ENCODE data around the gene GAL3ST2.
"Not testable (repeated sequence)": the region's sequence is repeated elsewhere in the genome, so short reads cannot be mapped to it uniquely, and the experiment has no call there.

Gene GAL3ST2

GRCh38 chr2:241788135-241788534 is 11.5 kb downstream of the GAL3ST2 start (continued):
- no peak for TF ChIP-seq POU6F1 (CRISPR knock-in tag; IDR thresholded peaks at IDR 0.05; ENCODE audit: borderline replicate concordance, low read depth)
- no peak for TF ChIP-seq CSRNP3 (CRISPR knock-in tag; IDR thresholded peaks at IDR 0.05)
- TF ChIP-seq RARB (CRISPR knock-in tag; IDR thresholded peaks at IDR 0.05) = no peak
- TF ChIP-seq, protein P1, sequence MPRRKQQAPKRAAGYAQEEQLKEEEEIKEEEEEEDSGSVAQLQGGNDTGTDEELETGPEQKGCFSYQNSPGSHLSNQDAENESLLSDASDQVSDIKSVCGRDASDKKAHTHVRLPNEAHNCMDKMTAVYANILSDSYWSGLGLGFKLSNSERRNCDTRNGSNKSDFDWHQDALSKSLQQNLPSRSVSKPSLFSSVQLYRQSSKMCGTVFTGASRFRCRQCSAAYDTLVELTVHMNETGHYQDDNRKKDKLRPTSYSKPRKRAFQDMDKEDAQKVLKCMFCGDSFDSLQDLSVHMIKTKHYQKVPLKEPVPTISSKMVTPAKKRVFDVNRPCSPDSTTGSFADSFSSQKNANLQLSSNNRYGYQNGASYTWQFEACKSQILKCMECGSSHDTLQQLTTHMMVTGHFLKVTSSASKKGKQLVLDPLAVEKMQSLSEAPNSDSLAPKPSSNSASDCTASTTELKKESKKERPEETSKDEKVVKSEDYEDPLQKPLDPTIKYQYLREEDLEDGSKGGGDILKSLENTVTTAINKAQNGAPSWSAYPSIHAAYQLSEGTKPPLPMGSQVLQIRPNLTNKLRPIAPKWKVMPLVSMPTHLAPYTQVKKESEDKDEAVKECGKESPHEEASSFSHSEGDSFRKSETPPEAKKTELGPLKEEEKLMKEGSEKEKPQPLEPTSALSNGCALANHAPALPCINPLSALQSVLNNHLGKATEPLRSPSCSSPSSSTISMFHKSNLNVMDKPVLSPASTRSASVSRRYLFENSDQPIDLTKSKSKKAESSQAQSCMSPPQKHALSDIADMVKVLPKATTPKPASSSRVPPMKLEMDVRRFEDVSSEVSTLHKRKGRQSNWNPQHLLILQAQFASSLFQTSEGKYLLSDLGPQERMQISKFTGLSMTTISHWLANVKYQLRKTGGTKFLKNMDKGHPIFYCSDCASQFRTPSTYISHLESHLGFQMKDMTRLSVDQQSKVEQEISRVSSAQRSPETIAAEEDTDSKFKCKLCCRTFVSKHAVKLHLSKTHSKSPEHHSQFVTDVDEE (CRISPR knock-in tag; IDR thresholded peaks at IDR 0.05) = no peak

DNA sequence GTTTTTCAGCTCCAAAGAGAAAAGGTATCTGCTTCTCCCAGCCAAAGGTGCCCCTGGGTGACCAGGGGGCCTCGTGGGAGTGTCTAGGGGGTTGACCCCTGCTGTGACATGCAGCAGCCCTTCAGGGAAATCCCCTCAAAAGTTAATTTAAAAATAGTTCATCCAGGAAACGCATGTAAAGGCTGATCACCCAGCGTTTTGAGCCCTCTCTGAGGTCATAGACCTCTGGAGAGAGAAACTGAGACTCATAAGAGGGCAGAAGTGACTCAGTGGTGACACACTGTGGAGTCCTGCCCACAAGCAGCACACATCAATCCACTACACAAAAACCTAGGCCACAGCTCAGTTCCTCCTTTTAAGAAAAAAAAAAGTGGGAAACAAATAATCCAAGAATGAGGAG is 11.9 kb downstream of the GAL3ST2 start:
- TF ChIP-seq, protein P1 (CRISPR knock-in tag; IDR thresholded peaks at IDR 0.05) = no peak
- TF ChIP-seq OSR1 (CRISPR knock-in tag; IDR thresholded peaks at IDR 0.05) (no peak), CSRNP3 (CRISPR knock-in tag; IDR thresholded peaks at IDR 0.05) (no peak), ZFP30 (CRISPR knock-in tag; IDR thresholded peaks at IDR 0.05) (no peak), RARB (CRISPR knock-in tag; IDR thresholded peaks at IDR 0.05) (no peak), ESRRG (CRISPR knock-in tag; IDR thresholded peaks at IDR 0.05) (no peak), ARNTL (CRISPR knock-in tag; IDR thresholded peaks at IDR 0.05; ENCODE audit: borderline replicate concordance, low read depth) (no peak)
- ATAC-seq = no peak

- ATAC-seq = not testable (repeated sequence)
Measured at GRCh38 chr2:241791385-241791784, 14.8 kb downstream of the GAL3ST2 start.

DNA sequence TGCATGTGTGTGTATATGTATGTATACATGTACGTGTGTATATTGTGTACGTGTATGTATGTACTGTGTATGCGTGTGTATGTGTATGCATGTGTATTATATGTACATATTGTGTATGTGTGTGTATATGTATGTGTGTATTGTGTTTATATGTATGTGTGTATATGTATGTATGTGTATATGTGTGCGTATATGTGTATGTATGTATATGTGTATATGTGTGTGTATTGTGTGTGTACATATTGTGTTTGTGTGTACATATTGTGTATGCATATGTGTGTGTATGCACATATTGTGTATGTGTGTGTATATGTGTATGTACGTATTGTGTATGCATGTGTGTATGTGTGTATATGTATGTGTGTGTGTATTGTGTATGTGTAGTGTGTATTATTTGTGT is 16.8 kb downstream of the GAL3ST2 start:
- TF ChIP-seq ZFP3 (CRISPR knock-in tag; IDR thresholded peaks at IDR 0.05) (no peak), ZNF565 (CRISPR knock-in tag; conservative IDR thresholded peaks at IDR 0.05; ENCODE audit: low read depth) (no peak), TCF4 (CRISPR knock-in tag; IDR thresholded peaks at IDR 0.05; ENCODE audit: borderline replicate concordance) (no peak), ISL1 (CRISPR knock-in tag; IDR thresholded peaks at IDR 0.05) (no peak), CREB5 (CRISPR knock-in tag; IDR thresholded peaks at IDR 0.05; ENCODE audit: low read depth) (no peak)
- ATAC-seq = no peak

All from SK-N-SH treated with all-trans-retinoic acid at 6 μM for 48 hours (cell line).